ENCODE results near the gene TEX11.
"Not testable (repeated sequence)": the region's sequence is repeated elsewhere in the genome, so short reads cannot be mapped to it uniquely, and the experiment has no call there.

Gene TEX11

DNA sequence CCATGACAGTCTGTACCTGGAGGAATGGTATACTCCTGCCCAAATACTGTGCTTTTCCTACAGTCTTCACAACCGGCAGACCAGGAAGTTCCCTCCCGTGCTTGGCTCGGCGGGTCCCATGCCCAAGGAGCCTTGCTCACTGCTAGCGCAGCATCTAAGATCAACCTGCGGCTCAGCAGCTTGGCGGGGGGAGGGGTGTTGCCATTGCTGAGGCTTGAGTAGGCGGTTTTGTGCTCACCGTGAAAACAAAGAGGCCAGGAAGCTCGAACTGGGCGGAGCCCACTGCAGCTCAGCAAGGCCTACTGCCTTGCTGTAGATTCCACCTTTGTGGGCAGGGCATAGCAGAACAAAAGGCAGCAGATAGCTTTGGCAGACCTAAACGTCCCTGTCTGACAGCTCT, 152.7 kb downstream of the TEX11 start:
- peak; percentile 28 for DNase-seq (ENCODE audit: low read depth, low spot score)

- DNase-seq (ENCODE audit: low read depth, low spot score), result no peak
Measured at GRCh38 chrX:70754169-70754848, 154.2 kb downstream of the TEX11 start.

GRCh38 chrX:70733774-70734173, 174.7 kb downstream of the TEX11 start:
- not testable (repeated sequence) for DNase-seq (ENCODE audit: low read depth, low spot score)

DNA sequence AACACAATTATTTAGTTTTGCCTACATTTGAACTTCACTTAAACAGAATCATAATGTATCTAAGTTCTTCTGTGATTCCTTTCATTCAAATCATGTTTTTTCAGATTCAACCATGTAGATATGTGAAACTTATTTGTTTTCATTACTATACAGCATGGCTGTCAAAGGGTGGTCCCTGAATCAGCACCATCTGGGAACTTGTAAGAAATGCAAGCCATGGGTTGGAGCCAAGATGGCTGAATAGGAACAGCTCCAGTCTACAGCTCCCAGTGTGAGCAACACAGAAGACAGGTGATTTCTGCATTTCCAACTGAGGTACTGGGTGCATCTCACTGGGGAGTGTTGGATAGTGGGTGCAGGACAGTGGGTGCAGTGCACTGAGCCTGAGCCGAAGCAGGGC, 180.6 kb downstream of the TEX11 start:
- DNase-seq (ENCODE audit: low read depth, low spot score), result not testable (repeated sequence)

DNA sequence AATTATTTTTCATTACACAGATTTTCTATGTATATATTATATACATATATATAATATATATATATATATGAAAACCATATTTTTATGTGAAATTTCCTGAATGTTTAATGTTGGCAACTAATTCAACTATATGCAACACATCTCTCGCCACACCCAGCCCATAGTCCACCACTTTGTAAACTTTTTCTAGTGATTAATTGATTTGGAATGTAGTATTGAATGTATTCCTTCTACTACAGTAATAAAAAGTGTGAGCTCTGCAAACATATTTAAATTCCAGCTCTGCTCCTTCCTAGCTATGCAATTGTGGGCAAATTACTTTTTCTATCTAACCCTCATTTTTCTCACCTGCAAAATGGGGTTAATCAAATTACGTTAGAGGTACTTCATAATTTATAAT, 187.8 kb downstream of the TEX11 start:
- no peak for DNase-seq (ENCODE audit: low read depth, low spot score)

GRCh38 chrX:70711336-70711735, 197.2 kb downstream of the TEX11 start:
- DNase-seq (ENCODE audit: low read depth, low spot score), result not testable (repeated sequence)

DNA sequence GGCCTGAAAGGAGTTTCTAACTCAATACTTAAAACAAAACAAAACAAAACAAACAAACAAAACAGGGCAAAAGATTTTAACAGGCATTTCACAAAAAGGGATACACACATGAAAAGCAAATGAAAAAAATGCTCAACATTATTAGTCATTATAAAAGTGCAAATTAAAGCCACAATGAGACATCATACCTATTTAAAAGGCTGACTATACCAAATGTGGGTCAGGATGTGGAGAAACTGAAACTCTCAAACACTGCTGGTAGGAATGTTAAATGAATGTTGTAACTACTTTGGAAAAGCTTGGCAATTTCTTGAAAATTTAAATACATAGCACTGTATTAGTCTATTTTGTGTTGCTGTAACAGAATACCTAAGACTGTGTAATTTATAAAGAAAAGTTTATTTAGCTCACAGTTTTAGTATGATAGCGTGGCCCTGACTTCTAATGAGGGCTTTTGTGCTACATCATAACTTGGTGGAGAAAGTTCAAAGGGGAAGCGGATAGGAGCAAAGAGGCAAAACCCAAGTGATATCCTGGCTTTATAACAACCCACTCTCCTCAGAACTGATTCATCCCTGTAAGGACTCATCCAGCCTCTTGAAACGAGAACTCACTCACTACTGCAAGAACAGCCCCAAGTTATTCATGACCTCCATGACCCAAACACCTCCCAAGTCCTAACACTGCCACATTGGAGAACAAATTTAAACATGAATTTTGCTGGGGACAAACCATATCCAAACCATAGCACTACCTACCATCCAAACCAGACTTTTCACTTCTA, 214.0 kb downstream of the TEX11 start:
- DNase-seq (ENCODE audit: low read depth, low spot score), result no peak

- not testable (repeated sequence) for DNase-seq (ENCODE audit: low read depth, low spot score)
Measured at GRCh38 chrX:70679455-70679854, 229.1 kb downstream of the TEX11 start.

- no peak for DNase-seq (ENCODE audit: low read depth, low spot score)
Measured at GRCh38 chrX:70675284-70675683, 233.2 kb downstream of the TEX11 start.

DNA sequence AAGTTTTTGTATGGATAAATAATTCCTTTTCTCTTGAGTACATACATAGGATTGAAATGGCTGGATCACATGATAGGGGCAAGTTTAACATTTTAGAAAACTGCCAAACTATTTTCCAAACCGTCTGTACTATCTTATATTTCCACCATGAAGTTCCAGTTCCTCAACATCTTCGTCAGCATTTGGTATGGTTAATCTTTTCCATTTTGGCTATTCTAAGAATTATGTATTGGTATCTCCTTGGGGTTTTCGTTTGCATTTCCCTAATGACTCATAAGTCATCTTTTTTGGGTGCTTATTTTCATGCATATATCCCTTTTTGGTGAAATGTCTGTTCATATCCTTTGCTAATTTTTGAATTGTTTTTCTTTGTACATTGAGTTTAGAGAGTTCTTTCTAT, 236.2 kb downstream of the TEX11 start:
- DNase-seq (ENCODE audit: low read depth, low spot score), result no peak

GRCh38 chrX:70669120-70669519, 239.4 kb downstream of the TEX11 start:
- no peak for DNase-seq (ENCODE audit: low read depth, low spot score)

GRCh38 chrX:70664726-70665125, 243.8 kb downstream of the TEX11 start:
- DNase-seq (ENCODE audit: low read depth, low spot score), result peak; percentile 0

GRCh38 chrX:70661124-70661523, 247.4 kb downstream of the TEX11 start:
- not testable (repeated sequence) for DNase-seq (ENCODE audit: low read depth, low spot score)

GRCh38 chrX:70657546-70657945, 251.0 kb downstream of the TEX11 start:
- not testable (repeated sequence) for DNase-seq (ENCODE audit: low read depth, low spot score)

GRCh38 chrX:70656304-70656703, 252.2 kb downstream of the TEX11 start:
- no peak for DNase-seq (ENCODE audit: low read depth, low spot score)

- not testable (repeated sequence) for DNase-seq (ENCODE audit: low read depth, low spot score)
Measured at GRCh38 chrX:70647910-70648309, 260.6 kb downstream of the TEX11 start.

DNA sequence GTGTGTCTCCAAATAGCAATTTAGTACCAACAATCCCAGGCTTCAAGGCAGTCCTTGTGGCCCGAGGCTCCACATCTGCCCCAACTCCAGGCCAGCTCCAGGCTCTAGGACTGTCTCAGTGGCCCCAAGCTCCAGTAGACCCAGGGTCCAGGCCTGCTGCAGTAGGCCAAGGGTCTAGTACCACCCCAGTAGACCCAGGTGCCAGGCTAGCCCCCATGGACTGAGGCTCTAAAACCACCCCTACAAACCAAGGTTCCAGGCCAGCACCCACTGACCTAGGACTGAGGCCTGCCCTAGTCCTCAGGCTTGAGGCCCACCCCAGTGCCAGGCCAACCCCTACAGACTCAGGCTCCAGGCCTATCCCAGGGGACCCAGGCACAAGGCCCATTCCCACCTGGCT, 272.3 kb downstream of the TEX11 start:
- DNase-seq (ENCODE audit: low read depth, low spot score), result no peak

- no peak for DNase-seq (ENCODE audit: low read depth, low spot score)
Measured at GRCh38 chrX:70635669-70636068, 272.8 kb downstream of the TEX11 start.

GRCh38 chrX:70635227-70635626, 273.3 kb downstream of the TEX11 start:
- no peak for DNase-seq (ENCODE audit: low read depth, low spot score)

GRCh38 chrX:70621743-70622142, 286.8 kb downstream of the TEX11 start:
- no peak for DNase-seq (ENCODE audit: low read depth, low spot score)

DNA sequence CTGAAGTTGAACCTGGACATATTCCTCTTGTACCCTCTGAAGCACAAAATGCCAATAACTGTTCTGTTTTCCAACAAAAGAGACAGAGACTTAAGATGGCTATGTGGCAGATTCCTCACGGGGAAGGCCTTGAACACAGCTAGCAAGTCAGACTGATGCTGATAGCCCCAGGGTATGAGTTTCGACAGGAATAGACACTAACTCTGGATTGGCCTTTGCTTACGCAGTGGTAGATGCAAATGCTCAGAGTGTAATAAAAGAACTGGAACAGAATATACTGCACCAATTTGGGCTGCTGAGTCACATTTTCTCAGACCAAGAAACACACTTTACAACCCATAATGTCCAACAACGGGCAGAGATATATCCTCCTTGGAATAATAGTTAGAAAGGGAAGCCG, 290.0 kb downstream of the TEX11 start:
- DNase-seq (ENCODE audit: low read depth, low spot score), result no peak

DNA sequence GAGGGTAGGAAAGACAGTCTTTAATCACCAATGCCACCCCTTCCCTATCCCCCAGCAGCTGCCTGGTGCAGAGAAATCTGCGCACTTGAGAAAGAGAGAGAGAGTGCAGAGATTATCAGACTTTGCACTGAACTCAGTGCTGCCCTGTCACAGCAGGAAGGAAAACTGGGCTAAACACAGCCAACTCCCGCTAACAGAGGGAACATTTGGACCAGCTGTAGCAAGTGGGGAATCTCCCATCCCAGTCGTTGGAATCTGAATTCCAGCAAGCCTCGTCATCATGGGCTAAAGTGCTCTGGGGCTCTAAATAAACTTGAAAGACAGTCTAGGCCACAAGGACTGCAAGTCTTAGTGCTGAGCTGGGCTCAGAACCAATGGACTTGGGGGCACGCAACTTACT, 295.2 kb downstream of the TEX11 start:
- DNase-seq (ENCODE audit: low read depth, low spot score), result no peak

DNA sequence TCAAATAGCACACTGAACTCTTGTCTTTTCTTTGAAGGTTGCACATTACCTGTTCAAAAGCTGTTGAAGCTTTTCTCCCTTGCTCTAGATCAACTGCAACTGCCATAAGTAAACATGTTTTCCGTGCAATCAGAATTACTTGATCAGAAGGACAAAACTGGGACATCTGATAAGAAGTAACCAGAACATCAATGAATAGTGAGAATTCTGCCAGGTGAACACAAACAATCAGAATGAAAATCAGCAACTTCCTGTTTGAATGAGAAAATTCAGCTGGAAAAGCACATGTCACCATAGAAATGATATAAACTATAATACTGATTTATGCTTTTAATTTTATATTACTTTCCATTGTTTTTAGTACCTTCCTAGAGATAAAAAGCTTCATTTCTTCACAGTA, 303.2 kb downstream of the TEX11 start:
- DNase-seq (ENCODE audit: low read depth, low spot score), result no peak

Measured in iPS DF 19.7 (cell line).